ENCODE data around the gene BAG5.

The BAG5 gene

DNA sequence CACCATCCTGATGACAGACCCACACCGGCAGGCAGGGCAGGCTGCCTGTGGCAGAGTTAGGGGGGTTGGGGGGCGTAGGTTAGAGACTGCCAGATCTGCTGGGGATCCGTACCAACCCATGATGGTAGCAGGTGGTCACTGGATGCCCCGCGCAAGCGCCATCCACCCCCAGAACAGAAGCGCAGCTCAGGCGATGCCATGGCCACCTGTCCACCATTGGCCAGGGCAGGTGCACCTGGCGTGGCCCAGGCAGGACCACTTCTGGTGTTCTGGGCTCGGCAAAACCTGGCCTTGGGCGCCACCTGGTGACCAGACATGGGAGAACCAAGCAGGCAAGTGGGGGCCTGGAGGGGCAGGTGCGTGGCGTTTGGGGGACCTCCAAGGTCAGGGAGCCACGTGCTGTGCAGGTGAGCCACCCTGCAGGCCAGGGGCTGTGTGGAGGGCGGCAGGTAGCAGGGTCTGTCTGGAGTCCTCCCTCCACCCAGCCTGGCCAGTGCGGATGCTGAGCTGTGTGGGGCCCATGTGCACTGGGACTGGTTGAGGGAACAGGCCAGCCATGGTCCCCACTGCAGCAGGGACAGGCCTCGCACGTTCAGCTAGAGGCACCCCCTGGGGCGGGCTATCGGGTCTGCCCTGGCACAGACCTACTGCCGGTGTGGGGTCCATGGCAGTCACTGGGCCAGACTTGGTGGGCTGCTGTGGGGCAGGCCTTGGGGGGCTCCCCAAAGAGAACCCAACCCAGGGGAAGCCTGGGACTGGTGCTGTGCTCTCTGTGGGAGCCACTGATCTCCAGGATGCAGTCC is 15.6 kb downstream of the BAG5 start:
- DNase-seq (ENCODE audit: low read depth, low spot score) = peak; percentile 72

DNA sequence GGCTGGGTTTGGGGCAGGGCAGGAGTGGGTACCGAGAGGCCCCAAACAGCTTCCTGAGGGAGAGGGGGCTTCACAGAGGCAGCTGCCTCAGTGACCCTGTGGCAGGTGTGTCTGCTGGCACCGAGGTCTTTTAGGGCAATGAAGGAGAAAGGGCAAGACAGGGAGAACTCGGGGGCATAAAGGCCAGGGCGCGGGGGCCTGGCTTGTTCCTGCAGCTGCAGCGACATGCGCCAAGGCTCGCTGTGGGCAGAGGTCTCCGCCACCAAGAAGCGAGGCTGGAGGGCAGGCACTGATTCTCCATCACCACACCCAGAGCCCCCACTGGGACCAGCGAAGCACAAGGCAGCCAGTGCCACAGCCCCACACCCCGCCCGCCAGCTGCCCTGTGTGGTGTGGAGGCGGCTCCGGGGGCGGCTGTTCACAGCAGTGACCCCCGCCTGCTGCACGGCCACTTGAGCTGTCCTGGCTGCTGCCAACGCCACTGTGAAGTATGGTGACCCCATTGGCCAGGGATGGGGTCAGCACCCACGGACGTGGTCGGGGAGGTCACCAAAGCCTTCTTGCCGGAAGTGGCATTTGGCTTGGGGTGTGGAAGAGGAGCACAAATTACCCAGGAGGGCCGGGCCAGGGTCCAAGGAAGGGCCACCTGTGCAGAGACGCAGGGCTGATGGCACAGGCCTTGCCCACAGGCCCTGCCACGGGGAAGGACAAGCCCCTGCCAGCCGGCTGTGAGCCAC is 16.4 kb downstream of the BAG5 start:
- DNase-seq (ENCODE audit: low read depth, low spot score) = no peak

DNA sequence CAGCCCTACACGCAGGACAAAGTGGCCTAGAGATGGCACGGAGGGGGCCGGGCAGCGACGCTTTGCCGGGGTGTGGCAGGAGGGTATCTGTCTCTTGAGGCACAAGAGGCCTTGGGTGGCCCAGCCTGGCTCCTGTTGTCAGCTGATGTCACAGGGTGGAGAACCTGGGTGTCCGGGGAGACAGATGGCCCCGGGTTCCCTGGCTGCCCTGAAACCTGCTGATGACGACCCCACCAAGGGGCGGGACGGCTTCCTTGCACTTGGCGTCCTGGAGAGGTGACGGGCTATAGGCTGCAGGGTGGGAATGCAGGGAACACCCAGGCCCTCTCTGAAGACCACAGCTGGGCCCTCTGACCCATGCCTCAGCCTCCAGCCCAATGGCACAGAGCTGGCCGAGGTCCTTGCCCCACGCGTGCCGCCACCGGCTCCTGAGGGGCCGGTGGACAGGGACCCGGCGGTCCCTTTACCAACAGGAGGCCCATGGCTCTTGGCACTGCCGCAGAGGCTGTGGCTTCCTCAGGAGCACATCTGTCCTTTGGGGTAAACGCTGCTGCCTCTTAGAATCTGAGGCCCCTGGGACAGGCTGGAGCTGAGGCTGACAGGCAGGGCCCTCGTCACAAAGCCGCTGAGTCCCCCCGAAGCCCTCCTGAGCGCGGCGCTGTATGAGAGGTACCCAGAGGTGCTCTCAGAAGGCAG is 17.1 kb downstream of the BAG5 start:
- DNase-seq (ENCODE audit: low read depth, low spot score) = no peak

GRCh38 chr14:103544388-103545218 is 17.9 kb downstream of the BAG5 start:
- DNase-seq (ENCODE audit: low read depth, low spot score) = no peak

DNA sequence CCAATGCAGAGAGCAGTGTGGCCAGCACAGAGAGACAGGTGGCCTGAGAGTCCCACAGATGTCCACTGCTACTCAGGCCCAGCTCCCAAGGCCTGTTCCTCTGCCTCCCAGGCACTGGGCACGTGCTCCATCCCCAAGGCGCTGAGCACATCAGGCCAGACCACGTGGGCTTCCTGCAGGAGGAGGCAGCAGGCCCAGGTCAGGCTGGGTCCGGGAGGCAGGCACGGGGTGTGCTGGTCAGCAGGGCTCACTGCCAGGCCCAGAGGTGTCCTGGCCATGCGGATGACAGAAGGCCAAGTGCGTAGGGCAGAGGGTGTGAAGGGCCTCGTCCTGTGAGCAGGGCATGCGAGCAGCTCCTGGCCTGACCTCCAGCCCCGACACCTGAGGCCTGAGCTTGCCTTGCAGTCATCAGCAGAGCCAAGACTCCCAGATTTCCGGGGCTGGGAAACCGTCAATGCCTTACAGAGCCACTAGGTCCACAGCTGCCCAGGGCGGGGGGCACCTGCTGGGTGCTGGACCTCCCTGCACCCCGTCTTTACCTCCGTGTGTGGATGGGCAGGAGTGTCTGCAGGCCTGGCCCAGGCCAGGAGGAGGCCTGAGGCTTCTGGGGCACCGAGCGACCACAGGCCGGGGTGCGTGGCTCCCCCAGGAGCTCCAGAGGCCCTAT is 18.6 kb downstream of the BAG5 start:
- DNase-seq (ENCODE audit: low read depth, low spot score) = no peak

DNA sequence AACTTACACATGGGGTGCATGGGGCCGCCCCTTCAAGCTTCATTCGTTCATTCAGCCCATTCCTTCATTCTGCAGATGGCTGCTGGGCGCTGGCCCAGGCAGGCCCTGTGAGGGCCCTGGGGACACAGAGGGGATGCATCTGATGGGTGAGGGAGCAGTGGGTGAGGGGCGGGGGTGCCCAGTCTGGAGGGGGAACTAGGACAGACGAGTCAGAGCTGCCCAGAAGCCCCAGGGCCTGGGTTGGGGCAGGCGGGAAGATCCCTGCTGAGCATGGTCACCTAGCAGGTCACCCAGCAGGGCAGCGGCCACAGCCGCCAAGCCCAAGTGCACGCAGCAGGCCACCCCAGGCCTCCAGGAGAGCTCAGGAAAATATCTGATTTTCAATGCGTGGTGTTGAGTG is 19.3 kb downstream of the BAG5 start:
- DNase-seq (ENCODE audit: low read depth, low spot score) = no peak

GRCh38 chr14:103542605-103543088 is 19.8 kb downstream of the BAG5 start:
- no peak for DNase-seq (ENCODE audit: low read depth, low spot score)

GRCh38 chr14:103541709-103542604 is 20.5 kb downstream of the BAG5 start:
- no peak for DNase-seq (ENCODE audit: low read depth, low spot score)

GRCh38 chr14:103540821-103541708 is 21.4 kb downstream of the BAG5 start:
- DNase-seq (ENCODE audit: low read depth, low spot score) = no peak

DNA sequence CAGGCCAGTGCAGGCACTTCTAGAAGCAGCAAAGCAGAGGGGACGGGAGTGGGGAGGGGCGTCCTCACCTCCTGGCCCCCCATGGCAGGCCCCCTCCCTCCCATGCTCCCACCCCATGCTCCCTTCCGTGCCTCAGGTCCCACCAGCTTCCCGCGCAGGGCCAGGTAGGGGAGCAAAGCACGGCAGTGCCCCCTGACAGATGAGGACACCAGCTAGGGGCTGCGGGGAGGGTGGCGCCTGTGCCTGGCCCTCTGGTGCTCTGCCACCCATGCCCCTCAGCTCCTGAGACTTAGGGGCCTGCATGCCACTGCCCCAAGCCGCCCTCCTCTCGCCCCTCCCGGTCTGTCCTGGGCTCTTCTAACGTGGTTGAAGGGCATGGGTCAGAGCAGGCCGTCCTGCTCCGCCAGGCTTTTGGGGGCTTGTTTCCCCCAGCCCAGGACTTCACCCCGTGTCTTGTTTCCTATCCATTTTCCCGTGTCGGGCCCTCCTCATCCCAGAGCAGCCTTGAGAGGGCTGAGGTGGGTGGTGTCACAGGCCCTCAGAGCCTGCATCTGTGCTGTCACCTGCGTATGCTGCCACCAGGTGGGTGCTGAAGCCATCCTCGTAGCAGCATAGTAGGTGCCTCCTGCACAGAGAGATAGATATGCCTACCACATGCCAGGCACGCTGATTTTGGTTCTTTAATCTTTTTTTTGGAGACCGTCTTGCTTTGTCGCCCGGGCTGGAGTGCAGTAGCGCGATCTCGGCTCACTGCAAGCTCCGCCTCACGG is 23.2 kb downstream of the BAG5 start:
- DNase-seq (ENCODE audit: low read depth, low spot score) = no peak

- DNase-seq (ENCODE audit: low read depth, low spot score) = no peak
These were observed 24.0 kb downstream of the BAG5 start for GRCh38 chr14:103538291-103539055.

- DNase-seq (ENCODE audit: low read depth, low spot score) = no peak
These were observed 25.1 kb downstream of the BAG5 start for GRCh38 chr14:103537175-103537990.

GRCh38 chr14:103536693-103537092 is 25.8 kb downstream of the BAG5 start:
- no peak for DNase-seq (ENCODE audit: low read depth, low spot score)

- DNase-seq (ENCODE audit: low read depth, low spot score) = no peak
These were observed 26.4 kb downstream of the BAG5 start for GRCh38 chr14:103535891-103536565.

- no peak for DNase-seq (ENCODE audit: low read depth, low spot score)
These were observed 27.2 kb downstream of the BAG5 start for GRCh38 chr14:103535081-103535890.

All from activated naive CD8-positive, alpha-beta T cell treated with anti-CD3 and anti-CD28 coated beads, Interleukin-2, amount 50 U/mL, for 16 hours (primary cell).